ENCODE data around the gene CDH18.
A peak's percentile ranks its signal among the peaks of the same experiment; 100 is the strongest.

CDH18 gene

DNA sequence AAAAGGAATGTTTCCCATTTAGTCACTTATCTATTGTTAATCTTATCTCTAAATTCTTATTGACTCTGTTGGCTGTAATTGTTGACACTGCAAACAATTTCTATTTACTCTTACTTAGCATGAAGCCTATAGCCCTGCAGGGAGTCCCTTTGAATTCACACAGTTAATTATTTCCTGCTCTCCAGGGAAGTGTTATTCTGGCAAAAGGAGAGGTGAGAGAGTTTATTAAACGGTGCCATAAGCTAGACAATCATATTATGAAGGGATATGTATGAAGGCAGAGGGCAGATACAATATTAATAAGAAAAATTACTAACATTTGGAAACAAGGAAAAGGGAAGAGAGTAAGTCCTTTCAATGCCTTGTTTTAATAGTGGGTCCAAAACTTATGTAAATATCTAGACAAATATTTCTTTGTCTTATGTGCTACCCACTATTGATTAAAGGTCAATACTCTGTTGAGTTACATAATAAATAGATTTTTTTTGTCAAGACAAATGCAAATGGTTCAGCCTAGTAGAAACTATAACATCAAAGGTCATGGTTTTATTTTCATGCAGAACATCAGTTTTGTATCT lies 107.1 kb downstream of the CDH18 start:
- TF ChIP-seq, protein P1, sequence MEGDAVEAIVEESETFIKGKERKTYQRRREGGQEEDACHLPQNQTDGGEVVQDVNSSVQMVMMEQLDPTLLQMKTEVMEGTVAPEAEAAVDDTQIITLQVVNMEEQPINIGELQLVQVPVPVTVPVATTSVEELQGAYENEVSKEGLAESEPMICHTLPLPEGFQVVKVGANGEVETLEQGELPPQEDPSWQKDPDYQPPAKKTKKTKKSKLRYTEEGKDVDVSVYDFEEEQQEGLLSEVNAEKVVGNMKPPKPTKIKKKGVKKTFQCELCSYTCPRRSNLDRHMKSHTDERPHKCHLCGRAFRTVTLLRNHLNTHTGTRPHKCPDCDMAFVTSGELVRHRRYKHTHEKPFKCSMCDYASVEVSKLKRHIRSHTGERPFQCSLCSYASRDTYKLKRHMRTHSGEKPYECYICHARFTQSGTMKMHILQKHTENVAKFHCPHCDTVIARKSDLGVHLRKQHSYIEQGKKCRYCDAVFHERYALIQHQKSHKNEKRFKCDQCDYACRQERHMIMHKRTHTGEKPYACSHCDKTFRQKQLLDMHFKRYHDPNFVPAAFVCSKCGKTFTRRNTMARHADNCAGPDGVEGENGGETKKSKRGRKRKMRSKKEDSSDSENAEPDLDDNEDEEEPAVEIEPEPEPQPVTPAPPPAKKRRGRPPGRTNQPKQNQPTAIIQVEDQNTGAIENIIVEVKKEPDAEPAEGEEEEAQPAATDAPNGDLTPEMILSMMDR (conservative IDR thresholded peaks at IDR 0.05; ENCODE audit: low read depth) = no peak
- no peak for DNase-seq (ENCODE audit: low spot score)
- ChIA-PET POLR2A (ENCODE audit: low non-redundant PET) (interaction anchor here (0.6 kb wide), 1 partner anchor 156 kb away, joined by 3 read pairs; no protein-coding TSS in a partner anchor), CTCF (no interaction called here)
- H3K27ac ChIP-seq = no peak overlapping the region

DNA sequence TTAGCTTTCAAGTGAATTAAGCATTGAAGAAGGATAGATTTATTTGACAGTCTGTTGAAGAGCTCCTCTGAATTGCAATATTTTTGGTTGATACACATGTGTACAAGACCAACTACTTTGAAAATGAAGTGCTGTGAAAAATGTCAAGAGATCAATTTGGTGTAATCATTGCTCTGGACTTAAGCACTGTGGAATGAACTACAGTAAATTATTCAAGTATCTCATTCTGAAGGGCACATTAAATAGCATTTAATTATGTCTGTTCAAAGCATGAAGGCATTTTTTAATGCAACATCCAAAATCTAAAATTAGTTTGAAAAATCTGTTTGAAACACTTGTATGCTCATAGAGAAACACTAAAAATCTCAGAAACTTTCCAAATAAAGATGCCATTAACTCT lies 107.5 kb downstream of the CDH18 start:
- TF ChIP-seq, protein P1 (conservative IDR thresholded peaks at IDR 0.05; ENCODE audit: low read depth) = no peak
- POLR2A ChIA-PET (ENCODE audit: low non-redundant PET) = no interaction called here
- CTCF ChIA-PET = no interaction called here
- H3K27ac ChIP-seq = no peak overlapping the region
- DNase-seq (ENCODE audit: low spot score) = no peak

DNA sequence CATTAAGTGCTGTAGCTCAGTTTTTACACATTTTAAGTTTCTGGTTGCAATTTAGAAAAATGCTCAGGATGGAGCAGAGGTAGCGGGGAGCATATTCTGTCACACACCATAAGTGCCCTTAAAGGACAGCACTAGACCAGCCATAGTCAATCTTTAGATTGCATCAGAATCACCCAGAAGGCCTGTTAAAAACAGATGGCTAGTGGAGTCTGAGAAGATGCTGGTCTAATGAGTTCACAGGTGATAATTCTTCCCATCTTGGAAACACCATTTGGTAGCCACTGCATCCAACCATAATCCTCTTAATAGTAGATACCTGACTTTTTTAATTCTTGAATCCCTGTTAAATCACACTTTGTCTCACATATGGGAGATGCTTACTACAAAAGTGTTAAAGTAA lies 113.2 kb downstream of the CDH18 start:
- DNase-seq (ENCODE audit: low spot score) = no peak
- no peak overlapping the region for H3K27ac ChIP-seq
- ChIA-PET POLR2A (ENCODE audit: low non-redundant PET) (no interaction called here), CTCF (no interaction called here)
- TF ChIP-seq, protein P1 (conservative IDR thresholded peaks at IDR 0.05; ENCODE audit: low read depth) = no peak

DNA sequence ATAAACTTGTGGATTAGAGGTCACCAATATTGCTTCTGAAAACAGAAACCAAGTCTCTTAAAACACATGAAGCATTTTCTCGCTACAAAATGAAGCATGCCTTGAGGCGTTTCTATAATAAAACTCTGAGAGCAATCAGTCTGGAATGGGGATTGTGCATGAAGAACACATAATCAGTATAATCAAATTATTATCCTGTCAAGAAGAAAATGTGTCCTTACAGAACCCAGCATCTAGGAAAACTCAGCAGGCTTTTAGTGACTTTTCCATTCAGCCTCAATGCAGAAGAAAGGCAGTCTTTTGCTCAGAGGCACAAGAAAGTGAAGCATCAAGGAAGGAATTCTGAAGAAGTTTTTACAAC lies 121.9 kb downstream of the CDH18 start:
- peak; percentile 4 for DNase-seq (ENCODE audit: low spot score)
- CTCF ChIA-PET = no interaction called here
- no peak overlapping the region for H3K27ac ChIP-seq
- POLR2A ChIA-PET (ENCODE audit: low non-redundant PET) = no interaction called here
- TF ChIP-seq, protein P1 (conservative IDR thresholded peaks at IDR 0.05; ENCODE audit: low read depth) = no peak

DNA sequence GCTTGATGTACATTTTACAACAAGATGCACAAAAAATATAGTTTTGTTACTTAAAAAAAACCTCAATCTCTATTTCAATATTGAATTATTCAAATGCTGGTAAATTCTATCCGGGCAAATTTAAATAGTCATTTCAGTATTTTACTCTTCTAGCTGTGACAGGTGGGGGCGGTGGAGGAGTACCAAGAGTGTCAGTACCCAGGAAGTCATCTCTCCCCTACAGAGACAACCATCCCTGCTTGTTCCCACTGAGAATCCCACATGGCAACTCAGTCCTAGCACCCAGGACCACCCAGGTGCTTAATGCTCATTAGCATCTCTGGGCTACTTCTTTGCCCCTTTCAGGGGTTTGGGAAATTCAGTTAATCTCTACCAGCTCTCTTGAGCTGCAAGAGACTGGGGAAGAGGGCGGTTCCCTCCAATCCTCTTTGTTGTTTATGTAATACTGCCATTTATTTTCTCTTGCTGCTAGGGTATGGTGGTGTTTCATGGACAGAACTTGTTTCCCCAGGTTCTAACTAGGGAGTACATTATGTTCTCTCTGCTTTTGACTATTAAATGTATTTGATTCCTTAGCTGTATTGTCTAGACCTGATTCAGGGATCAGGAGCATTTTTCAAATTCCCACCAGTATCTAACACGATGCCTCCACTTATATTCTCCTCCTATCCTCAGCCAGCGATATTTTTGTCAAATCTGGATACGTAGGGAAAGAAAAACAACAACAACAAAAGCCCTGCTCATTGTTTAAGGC lies 122.5 kb downstream of the CDH18 start:
- ChIA-PET CTCF (no interaction called here), POLR2A (ENCODE audit: low non-redundant PET) (no interaction called here)
- DNase-seq (ENCODE audit: low spot score) = no peak
- no peak overlapping the region for H3K27ac ChIP-seq
- TF ChIP-seq, protein P1 (conservative IDR thresholded peaks at IDR 0.05; ENCODE audit: low read depth) = no peak

DNA sequence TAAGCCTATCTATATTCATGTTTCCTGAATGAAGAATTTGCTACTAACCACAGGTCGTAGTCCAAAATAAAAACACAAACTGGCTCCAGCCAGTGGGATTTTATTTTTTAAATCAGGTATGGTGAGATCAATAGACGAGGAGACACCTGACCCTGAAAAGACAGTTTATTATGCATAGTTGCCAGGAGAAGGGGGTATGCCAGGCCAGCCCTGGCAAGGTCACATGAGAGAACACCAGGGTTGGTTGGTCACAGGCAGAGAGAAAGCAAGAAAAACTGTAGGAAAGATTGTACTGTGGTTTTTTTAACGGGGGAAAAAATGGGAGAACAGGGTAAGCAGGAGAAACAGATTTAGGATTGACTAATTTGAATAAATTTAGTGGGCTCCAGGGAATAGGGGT lies 125.3 kb downstream of the CDH18 start:
- no peak for DNase-seq (ENCODE audit: low spot score)
- POLR2A ChIA-PET (ENCODE audit: low non-redundant PET) = no interaction called here
- CTCF ChIA-PET = no interaction called here
- H3K27ac ChIP-seq = no peak overlapping the region
- TF ChIP-seq, protein P1 (conservative IDR thresholded peaks at IDR 0.05; ENCODE audit: low read depth) = no peak

Measured in RWPE1 (cell line).